Subcutaneous abdominal adipose tissue (tissue), 5 donors: ENCODE data around the gene SPPL3.

ENCODE experiments used
- H3K27ac ChIP-seq: one replicate; pipeline ENCODE4 v1.7.0; 2013; ENCODE audit warnings: low read depth, mild to moderate bottlenecking, inconsistent platforms, low read length, moderate library complexity
- H3K27me3 ChIP-seq, 5 donors: one replicate each; pipeline ENCODE4 v1.7.0; 2013; ENCODE audit warnings: low read length in 5 of 5, inconsistent platforms in 1 of 5; ENCODE audit not compliant: control insufficient read depth in 5 of 5, insufficient read depth in 4 of 5
- H3K36me3 ChIP-seq, 5 donors: one replicate each; pipeline ENCODE4 v1.7.0; 2013; ENCODE audit warnings: low read length in 5 of 5; ENCODE audit not compliant: control insufficient read depth in 5 of 5, insufficient read depth in 5 of 5
- H3K4me1 ChIP-seq, 5 donors: one replicate each; pipeline ENCODE4 v1.7.0; 2013; ENCODE audit warnings: low read length in 5 of 5, mild to moderate bottlenecking in 3 of 5, moderate library complexity in 1 of 5; ENCODE audit not compliant: control insufficient read depth in 5 of 5, insufficient read depth in 5 of 5
- H3K4me3 ChIP-seq, 5 donors: one replicate each; pipeline ENCODE4 v1.7.0; 2013; ENCODE audit warnings: low read length in 5 of 5, low read depth in 1 of 5
- H3K9ac ChIP-seq, 5 donors: one replicate each; pipeline ENCODE4 v1.7.0; 2013; ENCODE audit warnings: low read length in 5 of 5, mild to moderate bottlenecking in 4 of 5, moderate library complexity in 3 of 5
- H3K9me3 ChIP-seq, 5 donors: one replicate each; pipeline ENCODE4 v1.7.0; 2013; ENCODE audit warnings: low read length in 5 of 5; ENCODE audit not compliant: control insufficient read depth in 5 of 5
- donor health status: healthy.
- donor health status: healthy.
- donor health status: healthy.
- donor health status: healthy.
- donor health status: healthy.

SPPL3 gene

DNA sequence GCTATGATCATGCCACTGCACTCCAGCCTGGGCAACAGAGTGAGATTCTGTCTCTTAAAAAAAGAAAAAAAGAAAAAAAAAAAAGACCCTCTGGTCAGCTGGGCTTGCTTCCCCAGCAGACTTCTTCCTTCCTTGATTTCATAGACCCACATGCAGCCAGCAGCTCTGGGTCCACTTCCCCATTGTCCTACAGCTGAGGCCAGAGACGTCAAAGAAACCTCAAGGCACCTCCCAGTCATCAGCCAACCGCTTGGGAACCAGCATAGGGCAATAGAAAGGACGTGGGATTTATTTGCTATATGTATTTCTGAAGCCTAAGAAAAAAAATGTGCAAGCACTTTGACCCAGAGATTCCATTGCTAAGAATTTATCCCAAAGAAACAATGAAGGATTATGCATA is 35.4 kb upstream of the SPPL3 start:
- no peak overlapping the region for H3K9ac ChIP-seq
- H3K27ac ChIP-seq = no peak overlapping the region
- H3K36me3 ChIP-seq = no peaks in the 10 kb centered on the region
- peaks cover 0 to 25% (median 0%) of the 10 kb centered on the region in 5 donors for H3K4me1 ChIP-seq
- H3K4me3 ChIP-seq = no peak overlapping the region
- no peaks in the 10 kb centered on the region for H3K9me3 ChIP-seq
- H3K27me3 ChIP-seq = peaks cover 0 to 3% (median 0%) of the 10 kb centered on the region in 5 donors

DNA sequence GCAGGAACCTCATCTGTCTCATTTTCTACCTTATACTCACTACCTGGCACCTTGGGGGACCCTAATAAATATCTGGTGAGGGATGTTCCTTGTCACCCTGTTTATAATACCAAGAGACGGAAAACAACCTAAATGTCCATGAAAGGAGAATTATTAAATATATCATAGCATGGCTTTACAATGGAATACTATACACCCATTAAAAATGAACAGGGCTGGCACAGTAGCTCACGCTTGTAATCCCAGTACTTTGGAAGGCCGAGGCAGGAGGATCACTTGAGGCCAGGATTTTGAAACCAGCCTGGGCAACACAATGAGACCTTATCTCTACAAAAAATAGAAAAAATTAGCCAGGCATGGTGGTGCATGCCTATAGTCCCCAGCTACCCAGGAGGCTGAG is 34.3 kb upstream of the SPPL3 start:
- Histone ChIP-seq H3K9ac (no peak overlapping the region), H3K4me3 (no peak overlapping the region), H3K9me3 (no peaks in the 10 kb centered on the region), H3K27me3 (peaks cover 0 to 3% (median 0%) of the 10 kb centered on the region in 5 donors), H3K27ac (no peak overlapping the region), H3K36me3 (no peaks in the 10 kb centered on the region), H3K4me1 (peaks cover 0 to 25% (median 0%) of the 10 kb centered on the region in 5 donors)

GRCh38 chr12:120936197-120936596 is 32.0 kb upstream of the SPPL3 start:
- Histone ChIP-seq H3K36me3 (no peaks in the 10 kb centered on the region), H3K27ac (no peak overlapping the region)

GRCh38 chr12:120933786-120934185 is 29.6 kb upstream of the SPPL3 start:
- no peaks in the 10 kb centered on the region for H3K36me3 ChIP-seq
- H3K27me3 ChIP-seq = peaks cover 0 to 3% (median 0%) of the 10 kb centered on the region in 5 donors
- no peak overlapping the region for H3K4me3 ChIP-seq
- H3K4me1 ChIP-seq = peaks cover 0 to 22% (median 0%) of the 10 kb centered on the region in 5 donors
- H3K9ac ChIP-seq = no peak overlapping the region
- no peak overlapping the region for H3K27ac ChIP-seq
- H3K9me3 ChIP-seq = no peaks in the 10 kb centered on the region

More at GRCh38 chr12:120936197-120936596, 32.0 kb upstream of the SPPL3 start:
- Histone ChIP-seq H3K27me3 (peaks cover 0 to 3% (median 0%) of the 10 kb centered on the region in 5 donors), H3K4me3 (no peak overlapping the region), H3K9ac (no peak overlapping the region), H3K4me1 (peaks cover 0 to 25% (median 0%) of the 10 kb centered on the region in 5 donors), H3K9me3 (no peaks in the 10 kb centered on the region)

DNA sequence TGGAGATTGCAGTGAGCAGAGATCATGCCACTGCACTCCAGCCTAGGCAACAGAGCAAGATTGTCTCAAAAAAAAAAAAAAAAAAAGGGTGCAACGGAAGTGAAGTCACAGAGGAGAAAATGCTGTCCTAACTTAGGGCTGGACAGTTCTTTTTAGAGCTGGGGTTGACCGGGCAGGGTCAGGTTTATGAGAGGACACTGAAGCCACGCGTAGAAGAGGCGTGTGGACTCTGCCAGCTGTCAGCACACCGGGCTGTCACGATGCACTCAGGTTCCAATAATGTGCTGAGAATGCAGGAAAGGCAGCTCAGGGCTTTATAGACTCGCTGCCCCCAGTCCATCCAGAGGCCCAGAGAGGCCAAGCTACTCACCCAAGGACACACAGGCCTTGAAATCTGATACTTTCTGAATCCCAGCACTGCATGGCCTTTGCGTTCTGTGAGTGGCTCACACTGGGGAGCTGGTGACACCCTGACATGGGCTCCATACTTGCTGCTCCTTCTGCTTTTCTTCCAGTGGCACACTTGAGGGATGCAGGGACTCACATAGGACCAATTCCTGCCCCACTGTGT is 28.9 kb upstream of the SPPL3 start:
- no peak overlapping the region for H3K4me3 ChIP-seq
- no peak overlapping the region for H3K9ac ChIP-seq

GRCh38 chr12:120932058-120932457 is 27.9 kb upstream of the SPPL3 start:
- Histone ChIP-seq H3K9me3 (no peaks in the 10 kb centered on the region), H3K27ac (no peak overlapping the region), H3K36me3 (no peaks in the 10 kb centered on the region), H3K9ac (no peak overlapping the region), H3K4me1 (peaks cover 0 to 14% (median 0%) of the 10 kb centered on the region in 5 donors), H3K4me3 (no peak overlapping the region), H3K27me3 (peaks cover 0 to 2% (median 0%) of the 10 kb centered on the region in 5 donors)

More for the DNA sequence above, 28.9 kb upstream of the SPPL3 start:
- H3K27me3 ChIP-seq = peaks cover 0 to 3% (median 0%) of the 10 kb centered on the region in 5 donors
- no peak overlapping the region for H3K27ac ChIP-seq
- no peaks in the 10 kb centered on the region for H3K9me3 ChIP-seq
- peaks cover 0 to 22% (median 0%) of the 10 kb centered on the region in 5 donors for H3K4me1 ChIP-seq
- H3K36me3 ChIP-seq = no peaks in the 10 kb centered on the region

- H3K27me3 ChIP-seq = no peaks in the 10 kb centered on the region
- no peaks in the 10 kb centered on the region for H3K9me3 ChIP-seq
- H3K27ac ChIP-seq = no peak overlapping the region
- H3K36me3 ChIP-seq = no peaks in the 10 kb centered on the region
- no peak overlapping the region for H3K4me3 ChIP-seq
- no peak overlapping the region for H3K9ac ChIP-seq
- H3K4me1 ChIP-seq = peaks cover 0 to 1% (median 0%) of the 10 kb centered on the region in 5 donors
Observed at GRCh38 chr12:120930032-120930431, 25.9 kb upstream of the SPPL3 start.

DNA sequence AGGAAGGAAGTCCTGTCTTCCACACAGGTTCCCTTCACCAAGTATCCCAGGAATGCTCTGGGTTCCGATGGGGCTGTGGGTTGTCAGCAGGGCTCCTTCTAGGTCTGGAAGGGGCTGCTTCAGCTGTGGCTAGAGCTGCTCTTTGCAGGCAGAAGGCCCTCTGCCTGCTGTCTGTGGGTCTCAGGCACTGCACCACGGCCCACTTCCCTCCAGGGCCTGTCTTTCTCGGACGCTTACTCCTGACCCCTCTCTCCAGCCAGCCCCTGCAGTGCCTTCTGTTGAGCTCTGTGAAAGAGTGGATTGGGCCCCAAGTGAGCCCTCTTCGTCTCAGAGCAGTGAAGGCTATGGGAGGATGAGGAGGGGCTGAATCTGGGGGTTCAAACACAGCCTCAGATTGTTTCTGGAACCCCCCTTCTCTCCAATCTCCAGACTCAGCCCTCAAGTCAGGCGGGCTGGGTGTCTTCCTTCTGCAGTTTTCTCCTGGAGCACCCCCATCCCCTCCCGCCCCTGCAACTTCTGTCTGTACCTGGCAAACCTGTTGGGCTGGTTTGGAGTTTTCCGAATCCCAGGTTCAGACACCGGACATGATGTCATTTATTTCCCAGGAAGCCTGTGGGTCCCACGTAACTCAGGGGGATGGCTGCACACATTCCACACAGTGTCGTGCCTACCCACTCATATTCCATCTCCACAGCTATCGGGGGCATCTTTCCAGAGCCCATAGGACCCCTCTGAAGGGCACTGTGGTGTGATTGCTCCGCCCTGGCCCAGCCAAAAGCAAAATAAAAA is 24.9 kb upstream of the SPPL3 start:
- Histone ChIP-seq H3K9me3 (no peaks in the 10 kb centered on the region), H3K27me3 (no peaks in the 10 kb centered on the region), H3K4me1 (no peaks in the 10 kb centered on the region), H3K36me3 (no peaks in the 10 kb centered on the region), H3K4me3 (no peak overlapping the region), H3K27ac (no peak overlapping the region), H3K9ac (no peak overlapping the region)

GRCh38 chr12:120925740-120926563 is 21.8 kb upstream of the SPPL3 start:
- H3K9me3 ChIP-seq = no peaks in the 10 kb centered on the region
- no peak overlapping the region for H3K4me3 ChIP-seq
- no peak overlapping the region for H3K27ac ChIP-seq
- H3K36me3 ChIP-seq = no peaks in the 10 kb centered on the region
- no peaks in the 10 kb centered on the region for H3K27me3 ChIP-seq
- H3K4me1 ChIP-seq = no peaks in the 10 kb centered on the region
- no peak overlapping the region for H3K9ac ChIP-seq

DNA sequence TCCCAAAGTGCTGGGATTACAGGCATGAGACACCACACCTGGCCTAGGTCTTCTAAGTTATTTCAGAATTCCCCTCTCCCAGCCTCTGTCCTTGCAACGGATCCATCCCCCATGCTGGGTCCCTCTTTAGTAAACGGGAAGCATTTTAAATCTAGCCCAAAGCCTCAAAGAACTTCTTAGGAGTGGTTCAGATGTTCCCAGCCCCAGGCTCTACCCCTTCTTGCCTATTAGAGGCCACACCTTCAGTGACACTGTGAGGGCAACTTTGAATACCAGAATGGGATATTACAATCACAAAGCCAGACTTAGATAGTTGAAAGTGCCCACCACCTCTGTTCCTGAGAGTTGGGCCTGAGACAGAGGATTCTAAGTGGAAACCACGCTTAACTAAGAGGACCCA is 18.1 kb upstream of the SPPL3 start:
- no peak overlapping the region for H3K4me3 ChIP-seq

More for the DNA sequence above, 18.1 kb upstream of the SPPL3 start:
- H3K27ac ChIP-seq = no peak overlapping the region
- no peak overlapping the region for H3K9ac ChIP-seq
- H3K4me1 ChIP-seq = no peaks in the 10 kb centered on the region
- H3K27me3 ChIP-seq = no peaks in the 10 kb centered on the region
- no peaks in the 10 kb centered on the region for H3K36me3 ChIP-seq
- H3K9me3 ChIP-seq = peaks cover 3 to 16% (median 5%) of the 10 kb centered on the region in 5 donors
